CD4-positive, alpha-beta T cell treated with Interleukin-4 for 4 hours (primary cell): ENCODE data around the gene LRRC8D.

Experiments used
- DNase-seq: peaks from one replicate; pipeline ENCODE4 v3.0.0-alpha.2; 2020

LRRC8D gene

DNA sequence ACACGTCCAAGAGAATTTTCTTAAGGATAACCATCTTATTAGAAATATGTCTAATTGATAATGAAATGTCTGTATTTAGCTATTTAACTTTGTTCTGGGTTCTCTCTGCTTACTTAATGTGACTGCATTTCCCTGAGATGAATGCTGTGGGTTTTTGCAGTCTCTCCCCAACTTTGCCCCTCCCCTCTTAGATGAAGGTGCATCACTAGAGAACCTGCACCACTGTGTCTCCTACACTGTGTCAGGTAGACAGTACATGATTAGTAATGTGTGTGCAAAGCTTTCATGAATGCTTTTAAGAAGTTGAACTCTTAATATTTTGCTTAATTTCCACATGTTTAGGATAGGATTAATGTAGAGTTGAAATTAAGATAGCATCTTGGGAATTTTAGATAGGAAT lies 51.7 kb downstream of the LRRC8D start:
- DNase-seq, result no peak

DNA sequence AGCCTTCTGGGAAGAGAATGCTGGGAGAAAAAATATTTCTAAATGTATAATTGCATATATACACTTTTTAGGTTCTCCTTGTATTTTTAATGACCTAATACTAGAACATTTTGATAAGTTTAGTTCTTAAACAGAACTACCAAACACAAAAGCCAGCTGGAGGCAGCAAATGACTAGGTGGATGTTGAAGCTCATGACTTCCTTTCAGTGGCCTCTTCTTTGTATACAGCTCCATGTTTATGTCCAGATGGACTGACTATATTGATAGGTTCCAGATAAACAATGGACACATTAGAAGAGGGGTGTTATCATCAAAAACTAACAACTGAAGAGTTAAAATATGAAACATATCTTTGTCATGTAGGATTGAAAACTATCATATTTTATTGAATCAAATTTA lies 52.5 kb downstream of the LRRC8D start:
- DNase-seq, result no peak

DNA sequence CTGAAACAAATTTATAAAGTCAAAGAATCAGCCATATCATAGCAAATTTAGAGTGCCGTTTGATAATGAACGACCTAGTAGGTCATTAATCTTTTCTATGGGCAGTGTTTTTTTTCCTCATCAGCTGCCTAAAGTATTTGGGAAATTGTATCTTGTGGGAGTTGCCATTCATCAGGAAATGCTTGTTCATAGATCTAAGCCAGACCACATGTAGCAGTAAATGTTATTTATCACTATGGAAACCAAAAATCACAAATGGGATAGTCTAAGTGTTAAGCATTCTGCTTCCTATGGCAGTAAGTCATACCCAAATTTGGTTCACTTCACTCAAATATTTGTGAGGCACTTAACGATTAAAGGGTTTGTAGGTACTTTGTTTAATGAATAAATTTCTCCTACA lies 52.9 kb downstream of the LRRC8D start:
- peak; percentile 47 for DNase-seq

DNA sequence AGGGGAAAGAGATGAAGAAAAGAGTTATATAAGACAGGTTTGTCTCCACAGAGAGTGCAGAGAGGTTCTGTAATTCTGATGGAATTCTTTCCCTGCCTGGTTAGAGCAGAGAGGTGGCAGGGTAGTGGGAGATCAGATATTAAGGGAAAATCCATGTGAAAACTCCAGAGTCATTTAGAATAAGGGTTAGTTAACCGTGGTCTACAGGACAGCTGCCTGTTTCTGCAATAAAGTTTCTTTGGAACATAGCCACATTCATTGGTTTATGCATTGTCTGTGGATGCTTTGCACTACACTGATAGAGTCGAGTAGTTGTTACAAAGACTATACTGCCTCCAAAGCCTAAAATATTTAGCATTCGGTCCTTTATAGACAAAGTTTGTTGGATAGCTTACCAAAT lies 55.6 kb downstream of the LRRC8D start:
- no peak for DNase-seq

DNA sequence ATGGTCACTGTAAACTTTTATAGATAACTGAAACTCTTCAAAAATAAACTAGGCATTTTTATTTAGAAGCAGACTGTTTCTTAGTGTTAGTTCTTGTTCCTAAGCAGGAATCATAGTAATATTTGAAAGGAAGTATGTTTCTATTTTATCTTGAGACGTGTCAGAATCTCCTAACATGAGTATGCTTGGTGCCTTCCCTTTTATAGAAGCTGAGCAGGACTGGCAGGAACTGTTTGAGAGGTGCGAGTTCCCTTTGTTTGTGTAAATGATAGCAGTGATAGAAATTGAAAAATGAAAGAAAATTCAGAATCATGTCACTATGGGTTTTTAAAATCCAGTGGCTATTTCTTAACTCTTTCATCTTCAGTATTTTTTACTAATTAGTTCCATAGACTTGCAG lies 56.9 kb downstream of the LRRC8D start:
- DNase-seq, result no peak

DNA sequence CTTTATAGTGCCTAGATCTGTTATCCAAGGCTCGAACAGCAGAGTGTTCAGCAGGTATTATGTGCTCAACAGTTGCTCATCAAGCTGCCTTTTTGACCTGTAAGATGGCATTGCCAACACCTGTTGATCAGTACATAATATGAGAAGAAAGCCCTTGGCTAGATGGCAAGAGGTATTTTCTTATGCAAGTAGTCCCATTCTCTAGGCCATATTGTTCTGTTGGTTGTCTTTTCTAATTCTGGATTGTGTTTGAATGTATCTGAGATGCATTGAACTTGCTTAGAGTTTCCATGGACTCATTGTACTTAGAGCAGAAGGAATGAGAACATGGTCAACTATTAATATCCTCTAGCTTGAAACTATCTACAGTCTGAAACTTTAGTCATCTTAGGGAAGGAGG lies 57.4 kb downstream of the LRRC8D start:
- no peak for DNase-seq

DNA sequence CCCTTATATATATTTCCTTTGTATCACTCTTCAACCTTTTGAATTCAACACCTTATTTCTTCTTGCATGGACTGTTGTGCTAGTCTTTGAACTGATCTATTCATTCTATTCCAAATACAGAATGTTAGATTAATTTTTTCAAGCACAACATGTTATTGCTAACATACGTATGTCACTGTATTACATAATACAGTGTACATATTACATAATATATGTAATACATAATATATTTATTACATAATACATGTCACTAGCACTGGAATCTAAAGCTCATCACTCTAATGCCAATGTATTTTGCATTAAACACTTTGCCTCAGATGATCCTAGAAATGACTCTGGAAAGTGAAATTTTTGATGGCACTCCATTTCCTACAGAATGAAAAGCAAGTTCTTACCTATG lies 59.8 kb downstream of the LRRC8D start:
- DNase-seq, result no peak

DNA sequence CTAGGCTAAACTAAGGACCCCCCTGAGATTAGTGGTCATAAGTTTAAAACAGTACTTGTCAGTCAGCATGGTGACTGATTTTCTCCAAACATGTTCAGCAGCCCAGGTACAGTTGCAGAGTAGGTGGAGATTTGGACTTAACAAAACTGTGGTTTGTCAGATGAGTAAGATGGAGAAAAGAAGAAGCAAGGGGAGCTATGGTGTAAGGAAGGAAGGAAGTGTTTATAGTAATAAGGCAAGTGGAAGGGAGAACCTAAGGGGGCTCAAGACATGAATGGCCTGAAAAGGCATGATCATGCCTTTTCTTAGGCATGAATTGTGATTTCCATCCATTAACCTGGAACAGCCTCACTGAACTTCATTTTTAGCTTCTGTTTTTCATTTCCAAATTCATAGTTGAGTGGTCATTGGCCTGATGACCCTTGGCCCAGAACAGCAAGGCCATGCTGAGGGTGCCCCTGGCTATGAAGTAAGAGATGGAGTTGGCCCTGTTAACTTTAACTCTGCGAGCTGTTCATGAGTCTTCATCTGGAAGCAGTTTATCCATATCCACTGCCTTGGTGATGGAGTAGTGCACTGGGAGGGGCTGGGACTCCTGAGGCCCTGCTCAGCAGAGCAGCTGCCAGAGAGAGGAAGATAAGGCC lies 60.7 kb downstream of the LRRC8D start:
- no peak for DNase-seq

DNA sequence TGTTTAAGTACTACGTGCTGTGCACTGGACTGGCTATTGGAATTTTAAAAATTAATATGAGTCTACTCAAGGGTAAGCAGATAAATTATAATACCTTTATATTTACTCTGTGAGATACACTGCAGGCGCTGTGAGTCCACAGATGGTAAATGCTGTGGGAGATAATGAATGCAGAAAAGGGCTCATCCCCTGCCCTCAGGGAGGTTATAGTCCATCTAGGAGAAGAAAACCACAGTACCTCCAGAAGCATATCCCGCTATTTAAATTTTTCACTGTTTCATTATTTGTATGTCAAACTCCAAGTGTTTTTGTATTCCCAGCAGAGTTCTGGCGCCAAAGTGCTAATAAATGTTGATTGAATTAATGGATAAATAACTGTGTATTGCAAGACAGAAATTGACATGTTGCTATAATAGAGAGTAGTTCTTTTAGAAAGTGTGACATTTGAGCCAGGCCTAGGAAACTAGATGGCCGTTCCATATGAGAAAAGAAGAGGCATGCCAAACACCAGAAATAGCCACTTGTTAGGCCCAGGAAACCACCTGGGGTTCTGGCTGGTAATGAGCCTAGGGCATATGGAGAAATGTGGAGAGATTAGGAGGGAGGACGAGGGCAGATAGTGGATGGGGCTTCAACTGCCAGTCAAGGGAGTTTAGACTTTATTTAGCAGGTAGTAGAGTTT lies 61.7 kb downstream of the LRRC8D start:
- DNase-seq, result no peak

DNA sequence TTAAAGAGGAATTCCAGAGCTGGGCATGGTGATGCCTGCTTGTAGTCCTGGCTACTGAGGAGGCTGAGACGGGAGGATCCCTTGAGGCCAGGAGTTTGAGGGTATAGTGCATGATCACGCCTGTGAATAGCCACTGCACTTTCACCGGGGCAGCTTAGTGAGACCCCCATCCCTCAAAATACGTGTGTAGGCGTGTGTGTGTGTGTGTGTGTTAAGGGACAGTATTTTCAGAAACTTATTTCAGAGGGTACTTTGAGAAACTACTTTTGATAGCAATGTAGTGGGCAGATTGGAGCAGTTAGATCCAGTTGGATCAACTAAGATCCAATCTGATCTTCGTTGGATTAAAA lies 62.2 kb downstream of the LRRC8D start:
- no peak for DNase-seq

DNA sequence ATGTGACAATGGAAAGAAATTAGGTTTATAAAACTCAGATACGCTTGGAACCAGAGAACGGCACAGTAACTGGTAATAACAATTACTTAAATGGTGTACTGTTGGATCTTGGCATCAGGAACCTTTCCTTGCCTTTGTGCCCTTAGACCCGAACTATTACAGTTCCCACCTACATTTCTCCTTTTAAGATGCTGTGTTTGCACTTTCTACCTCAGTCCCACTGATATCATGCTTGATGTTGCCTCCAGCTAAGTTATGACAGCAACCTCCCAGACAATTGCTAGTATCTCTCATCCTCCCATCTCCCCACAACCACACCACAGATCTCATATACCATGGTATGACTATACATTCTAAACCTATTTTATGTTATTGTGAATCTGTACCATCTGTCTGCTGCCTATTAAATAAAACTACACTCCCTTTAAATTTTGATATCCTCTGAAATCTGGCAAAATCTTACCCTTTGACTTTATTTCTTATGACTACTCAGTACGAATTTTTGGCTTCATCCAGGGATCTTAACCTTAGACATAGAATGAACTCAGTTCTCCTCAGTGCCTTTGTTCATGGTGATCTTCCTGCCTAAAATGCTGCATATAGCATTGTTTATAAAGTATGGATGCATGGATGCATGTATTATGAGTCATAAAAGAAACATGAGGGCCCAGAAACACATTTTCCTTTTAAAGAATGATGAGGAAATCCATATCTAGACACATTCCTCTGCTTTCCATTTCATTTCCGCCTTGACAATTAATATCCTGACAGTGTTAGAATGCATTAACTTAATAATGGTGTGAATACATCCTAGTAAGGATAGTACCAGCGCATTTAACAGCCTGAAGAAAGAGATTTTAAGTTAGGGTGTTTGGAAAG lies 64.1 kb downstream of the LRRC8D start:
- no peak for DNase-seq

DNA sequence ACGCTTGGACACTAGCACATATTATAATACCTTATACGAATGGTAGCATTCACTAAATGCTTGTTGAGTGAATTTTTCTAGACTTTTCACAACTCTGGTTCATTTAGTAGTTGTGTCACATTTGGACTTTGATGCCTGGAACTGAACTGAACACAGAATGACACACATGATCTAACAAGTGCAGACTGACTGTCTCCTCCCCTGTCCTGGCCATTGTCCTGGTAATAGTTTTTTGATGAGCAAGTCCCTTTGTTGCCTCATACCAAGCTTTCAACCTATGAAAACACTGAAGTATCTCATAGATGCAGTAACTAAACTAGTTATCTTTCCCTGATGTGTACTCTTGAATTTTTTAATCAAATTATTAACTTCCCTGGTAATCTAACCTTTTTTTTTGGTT lies 66.4 kb downstream of the LRRC8D start:
- no peak for DNase-seq

DNA sequence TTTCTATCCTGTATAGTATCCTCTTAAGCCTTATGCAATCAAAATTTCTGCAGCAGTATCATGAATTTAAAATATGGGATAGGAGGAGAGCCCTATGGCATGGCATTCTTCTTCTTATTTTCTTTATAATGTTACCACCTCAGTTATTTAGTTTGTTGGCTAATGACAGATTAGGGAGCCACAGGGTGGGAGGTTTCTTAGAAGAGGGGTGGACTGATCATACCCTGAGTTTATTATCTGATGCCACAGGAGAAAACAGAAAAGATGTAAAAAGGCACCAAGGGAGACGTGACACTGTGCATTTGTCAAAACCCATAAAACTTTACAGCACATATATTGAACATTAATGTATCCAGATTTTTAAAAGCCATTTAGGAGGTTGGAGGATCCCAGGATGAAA lies 66.9 kb downstream of the LRRC8D start:
- DNase-seq, result no peak

DNA sequence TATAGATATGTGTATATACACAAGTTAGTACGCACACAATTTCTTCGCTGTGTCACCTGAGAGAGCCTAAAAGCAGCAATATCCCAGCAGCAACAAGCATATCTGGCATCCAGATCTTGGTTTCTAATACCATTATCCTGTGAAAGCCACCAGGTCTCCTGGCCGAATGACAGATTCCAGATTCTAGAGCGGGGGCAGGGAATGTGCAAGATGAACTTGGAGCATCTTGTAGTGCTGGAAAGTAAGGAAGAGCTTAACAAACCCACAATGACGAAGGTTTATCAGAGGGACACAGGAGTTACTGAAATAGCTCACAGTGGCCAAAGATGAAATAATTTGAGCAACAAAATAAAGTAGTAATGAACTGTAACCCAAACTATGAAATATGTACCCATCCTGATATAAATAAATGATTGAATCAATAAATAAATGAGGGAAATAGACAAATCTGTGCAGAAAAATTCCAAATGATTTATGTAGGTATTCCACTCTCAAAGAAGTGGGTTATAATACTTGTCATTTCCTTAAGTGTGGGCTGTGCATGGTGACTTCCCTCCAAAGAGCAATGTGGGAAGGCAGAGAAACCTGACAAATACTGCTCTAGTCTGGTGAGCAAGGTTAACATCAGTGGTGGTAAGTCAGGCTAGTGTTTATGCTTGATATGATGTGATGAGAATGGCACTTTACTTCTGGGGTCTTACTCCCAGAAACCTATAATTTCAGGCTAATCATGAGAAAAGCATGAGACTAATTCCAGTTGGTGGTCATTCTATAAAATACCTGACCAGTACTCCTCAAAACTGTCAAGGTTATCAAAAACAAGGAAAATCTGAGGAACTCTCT lies 67.9 kb downstream of the LRRC8D start:
- DNase-seq, result no peak

DNA sequence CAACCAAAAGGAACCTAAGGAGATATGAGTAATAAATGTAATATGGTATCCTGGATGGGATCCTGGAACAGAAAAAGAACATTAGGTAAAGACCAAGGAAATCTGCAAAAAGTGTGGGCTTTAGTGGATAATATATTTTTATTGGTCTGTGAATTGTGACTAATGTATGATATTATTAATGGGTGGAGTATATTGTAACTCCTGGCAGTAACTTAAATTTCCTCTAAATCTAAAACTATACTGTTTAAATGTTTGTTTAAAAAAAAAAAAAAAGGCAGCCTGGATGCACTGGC lies 68.4 kb downstream of the LRRC8D start:
- no peak for DNase-seq

DNA sequence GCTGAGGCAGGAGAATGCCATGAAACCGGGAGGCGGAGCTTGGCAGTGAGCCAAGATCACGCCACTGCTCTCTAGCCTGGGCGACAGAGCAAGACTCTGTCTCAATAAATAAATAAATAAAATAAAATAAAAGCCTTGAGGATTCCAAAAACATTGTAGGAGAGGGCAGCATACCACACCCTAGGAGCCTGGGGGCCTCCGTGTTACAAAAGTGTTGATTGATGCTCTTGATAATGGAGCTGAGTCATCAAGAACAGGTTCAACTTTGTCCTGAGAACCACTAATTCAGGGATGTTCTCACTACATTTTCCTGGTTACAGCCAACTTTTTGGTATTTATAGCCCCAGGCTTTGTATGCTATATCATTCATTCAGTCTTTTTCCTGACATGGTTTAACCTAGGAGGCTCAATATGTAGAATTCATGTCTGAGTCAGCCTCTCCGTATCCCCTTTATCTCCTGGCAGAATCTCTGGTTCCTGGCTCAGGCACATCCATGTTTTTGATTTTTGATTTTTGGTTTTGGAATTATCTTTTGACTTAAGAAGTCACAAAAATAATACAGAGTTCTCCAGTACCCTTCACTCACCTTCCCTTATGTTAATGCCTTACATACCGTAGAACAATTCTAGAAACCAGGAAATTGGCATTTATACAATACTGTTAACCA lies 69.4 kb downstream of the LRRC8D start:
- no peak for DNase-seq

DNA sequence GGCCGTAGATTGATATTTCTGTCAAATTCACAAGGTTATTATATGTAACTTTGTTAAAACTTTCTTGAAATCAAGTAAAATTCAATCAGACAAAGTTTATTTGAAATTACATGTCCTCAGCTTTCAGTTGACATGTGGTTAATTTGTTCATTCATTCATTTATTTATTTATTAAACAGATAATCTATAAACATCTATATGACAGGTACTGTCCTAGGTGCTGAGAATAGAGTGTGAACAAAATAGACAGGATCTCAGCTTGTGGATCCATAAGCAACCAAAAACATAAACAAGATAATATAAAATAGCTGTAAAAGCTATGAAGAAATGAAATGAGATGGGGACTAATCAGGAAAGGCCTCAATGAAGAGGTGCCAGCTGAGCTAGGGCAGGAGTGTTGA lies 72.0 kb downstream of the LRRC8D start:
- no peak for DNase-seq

DNA sequence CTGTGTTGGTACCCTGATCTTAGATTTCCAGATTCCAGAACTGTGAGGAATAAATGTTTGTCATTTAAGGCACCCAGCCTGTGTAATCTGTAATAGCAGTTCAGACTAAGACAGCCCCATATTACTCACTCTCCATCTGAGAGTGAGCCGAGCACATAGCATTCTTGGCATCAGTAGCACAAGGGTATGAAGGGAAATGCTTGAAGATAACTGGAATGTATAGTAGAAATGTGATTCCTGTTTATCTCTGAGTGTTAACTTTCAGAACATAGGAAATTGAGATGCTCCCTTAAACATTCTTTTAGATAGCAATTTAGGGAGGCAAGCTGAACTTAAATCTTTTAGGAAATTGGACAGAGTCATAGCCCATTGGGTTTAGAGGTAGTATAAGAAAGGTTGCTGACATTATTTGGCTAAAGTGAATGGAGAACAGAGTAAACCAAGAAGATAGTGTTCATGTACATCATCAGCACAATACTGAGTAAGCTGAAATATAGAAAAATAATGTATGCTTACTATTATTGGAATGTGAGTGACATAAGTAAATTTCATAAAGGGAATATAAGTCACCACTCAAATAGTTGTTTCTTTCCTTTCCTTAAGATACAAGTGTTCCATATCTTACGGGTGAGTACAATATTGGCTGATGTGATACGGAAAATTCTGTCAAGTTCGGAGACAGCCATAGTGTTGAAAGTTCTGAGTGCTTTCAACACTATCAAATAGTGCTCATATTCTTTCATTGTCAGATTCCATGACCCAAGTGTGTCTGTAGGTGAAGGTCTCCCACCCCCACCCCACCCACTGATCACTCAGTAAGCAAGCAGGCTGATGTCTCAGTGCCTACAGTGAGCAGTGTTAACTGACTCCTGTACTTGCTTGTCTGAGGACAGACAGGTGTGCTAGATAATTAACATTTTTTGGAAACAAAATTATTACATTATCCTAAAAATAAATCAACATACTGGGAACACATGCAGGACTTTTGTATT lies 73.7 kb downstream of the LRRC8D start:
- DNase-seq, result no peak

DNA sequence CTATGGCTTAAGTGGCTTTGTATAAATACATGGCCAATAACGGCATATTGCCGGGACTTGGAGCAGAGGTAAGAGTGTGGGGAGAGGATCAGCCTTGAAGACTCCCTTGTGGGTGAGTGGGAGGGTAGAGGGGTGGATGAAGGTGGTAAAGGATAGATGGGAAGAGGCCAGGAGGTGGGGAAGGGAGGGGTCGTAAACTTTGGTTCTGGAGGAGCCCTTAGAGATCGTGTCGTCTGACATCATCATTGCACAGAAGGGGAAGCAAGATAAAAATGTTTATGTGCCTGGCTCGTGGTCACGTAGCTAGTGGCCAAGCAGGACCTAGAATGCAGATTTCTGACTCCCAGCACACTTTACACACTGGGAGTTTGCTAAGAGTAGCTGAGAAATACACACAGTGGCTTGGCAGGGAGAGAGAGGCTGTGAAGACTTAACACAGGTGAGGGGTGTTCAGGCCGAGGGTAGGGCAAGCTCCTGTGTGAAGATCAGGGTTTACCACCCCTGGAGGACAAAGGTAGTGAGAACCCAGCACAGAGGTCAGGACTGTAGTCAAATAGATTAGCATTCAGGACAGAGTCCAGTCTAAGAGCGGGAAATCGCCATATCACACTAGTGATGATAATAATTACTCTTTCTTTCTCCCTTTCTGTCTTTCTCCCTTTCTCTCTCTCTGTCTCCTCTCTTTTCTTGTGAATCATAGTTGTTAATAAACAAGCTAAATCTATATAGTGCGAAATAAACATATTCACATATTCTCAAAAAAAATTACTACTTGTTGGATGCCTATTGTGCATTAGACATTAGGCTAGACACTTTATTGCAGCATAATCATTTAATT lies 75.5 kb downstream of the LRRC8D start:
- DNase-seq, result no peak

DNA sequence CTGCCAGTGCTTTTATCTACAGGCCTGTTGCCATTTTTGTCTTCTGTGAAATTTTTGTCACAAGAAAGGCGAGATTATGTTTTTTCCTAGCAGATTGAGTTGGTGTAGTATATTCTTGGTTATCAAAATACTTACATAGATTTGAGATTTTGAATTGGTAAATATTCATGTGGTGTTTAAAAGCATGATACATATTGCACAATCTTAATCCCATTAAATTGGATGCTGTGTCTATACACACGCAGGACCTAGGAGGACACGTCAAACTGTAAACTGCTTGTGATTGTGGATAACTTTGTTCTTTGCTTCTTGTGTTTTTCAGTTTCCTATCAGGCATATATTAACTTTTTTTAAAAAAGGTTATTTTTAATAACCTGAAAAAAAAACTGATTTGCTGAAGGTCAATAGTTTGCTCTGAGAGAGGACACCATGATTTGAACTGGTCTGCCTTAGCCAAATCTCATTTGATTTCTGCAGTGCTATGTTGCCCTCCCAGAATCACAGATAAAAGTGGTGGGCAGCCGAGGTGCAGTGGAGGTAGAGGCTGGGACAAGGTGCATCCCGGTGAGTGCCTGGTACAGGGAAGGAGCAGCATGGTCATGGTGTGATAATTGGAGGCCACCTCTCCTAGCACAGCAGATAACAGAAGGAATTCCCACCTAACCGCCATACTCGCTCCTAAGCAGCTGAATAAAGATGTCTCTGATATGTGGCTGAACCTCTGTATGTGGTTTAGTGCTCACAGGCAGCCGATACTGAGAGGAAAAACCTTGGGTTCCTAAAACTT lies 76.7 kb downstream of the LRRC8D start:
- no peak for DNase-seq
